Activated CD4-positive, alpha-beta T cell treated with anti-CD3 and anti-CD28 coated beads, Interleukin-2, Interleukin-6, amounts not matched to agents 100 ng/mL and 50 ng/mL, durations not matched to agents 16 hours and 8 hours (primary cell): ENCODE measurements around the gene CDC42SE2.
"Not testable (repeated sequence)": the region's sequence is repeated elsewhere in the genome, so short reads cannot be mapped to it uniquely, and the experiment has no call there.

Experiments used
- DNase-seq: peaks from one replicate; pipeline ENCODE4 v3.0.0-alpha.2; 2020

Gene CDC42SE2

GRCh38 chr5:131328536-131329285, 64.9 kb downstream of the CDC42SE2 start:
- DNase-seq, result peak; percentile 19

- no peak for DNase-seq
Observed at GRCh38 chr5:131329286-131329560, 65.4 kb downstream of the CDC42SE2 start.

- no peak for DNase-seq
Observed at GRCh38 chr5:131330031-131330430, 66.2 kb downstream of the CDC42SE2 start.

GRCh38 chr5:131335756-131336155, 71.9 kb downstream of the CDC42SE2 start:
- DNase-seq, result not testable (repeated sequence)

GRCh38 chr5:131336801-131337200, 72.9 kb downstream of the CDC42SE2 start:
- DNase-seq, result not testable (repeated sequence)

GRCh38 chr5:131337240-131338050, 73.6 kb downstream of the CDC42SE2 start:
- DNase-seq, result not testable (repeated sequence)

- no peak for DNase-seq
Observed at GRCh38 chr5:131338051-131338453, 74.2 kb downstream of the CDC42SE2 start.

- not testable (repeated sequence) for DNase-seq
Observed at GRCh38 chr5:131344288-131344687, 80.4 kb downstream of the CDC42SE2 start.

- not testable (repeated sequence) for DNase-seq
Observed at GRCh38 chr5:131346204-131346603, 82.4 kb downstream of the CDC42SE2 start.

- DNase-seq, result no peak
Observed at GRCh38 chr5:131353991-131354390, 90.1 kb downstream of the CDC42SE2 start.

GRCh38 chr5:131355971-131356528, 92.2 kb downstream of the CDC42SE2 start:
- DNase-seq, result no peak

GRCh38 chr5:131356619-131357018, 92.8 kb downstream of the CDC42SE2 start:
- DNase-seq, result no peak

GRCh38 chr5:131357739-131358561, 94.1 kb downstream of the CDC42SE2 start:
- peak; percentile 64 for DNase-seq

GRCh38 chr5:131361677-131362315, 97.9 kb downstream of the CDC42SE2 start:
- no peak for DNase-seq

- no peak for DNase-seq
Observed at GRCh38 chr5:131363811-131364506, 100.1 kb downstream of the CDC42SE2 start.

GRCh38 chr5:131364507-131365050, 100.7 kb downstream of the CDC42SE2 start:
- DNase-seq, result no peak

GRCh38 chr5:131366428-131366827, 102.6 kb downstream of the CDC42SE2 start:
- no peak for DNase-seq

- no peak for DNase-seq
Observed at GRCh38 chr5:131367219-131367860, 103.5 kb downstream of the CDC42SE2 start.

GRCh38 chr5:131368866-131369265, 105.0 kb downstream of the CDC42SE2 start:
- no peak for DNase-seq

GRCh38 chr5:131369558-131369957, 105.7 kb downstream of the CDC42SE2 start:
- DNase-seq, result no peak

- no peak for DNase-seq
Observed at GRCh38 chr5:131371835-131372234, 108.0 kb downstream of the CDC42SE2 start.
